HUES64 (cell line): ENCODE results near the gene CSNK1G3.
"Not testable (repeated sequence)": the region's sequence is repeated elsewhere in the genome, so short reads cannot be mapped to it uniquely, and the experiment has no call there.

Experiments used
- H3K27ac ChIP-seq: 2 replicates; pipeline ENCODE4 v1.7.0; 2013; ENCODE audit warnings: low read depth, low read length, inconsistent platforms
- H3K27me3 ChIP-seq: 2 replicates; pipeline ENCODE4 v1.6.1; 2013; ENCODE audit warnings: mild to moderate bottlenecking, low read length; ENCODE audit not compliant: insufficient read depth
- H3K36me3 ChIP-seq: 2 replicates; pipeline ENCODE4 v1.6.1; 2013; ENCODE audit warnings: mild to moderate bottlenecking, low read length; ENCODE audit not compliant: insufficient read depth
- H3K4me1 ChIP-seq: 2 replicates; pipeline ENCODE4 v1.6.1; 2013; ENCODE audit warnings: mild to moderate bottlenecking, low read length, moderate library complexity; ENCODE audit not compliant: insufficient read depth
- H3K4me3 ChIP-seq: 2 replicates; pipeline ENCODE4 v1.5.1; 2013; ENCODE audit warnings: mild to moderate bottlenecking, low read length, moderate library complexity
- H3K9ac ChIP-seq: 2 replicates; pipeline ENCODE4 v1.6.1; 2013; ENCODE audit warnings: mild to moderate bottlenecking, low read depth, low read length
- H3K9me3 ChIP-seq: 2 replicates; pipeline ENCODE4 v1.6.1; 2013; ENCODE audit warnings: low read depth, low read length; ENCODE audit not compliant: insufficient read depth
- WGBS: fragments of 150-250, 120-280 bp; methylation state at CpG from one replicate; pipeline ENCODE4 v1.1.7; 2013; ENCODE audit warnings: missing lambda C conversion rate; 5-methylcytosine and 5-hydroxymethylcytosine counted together

CSNK1G3 gene

DNA sequence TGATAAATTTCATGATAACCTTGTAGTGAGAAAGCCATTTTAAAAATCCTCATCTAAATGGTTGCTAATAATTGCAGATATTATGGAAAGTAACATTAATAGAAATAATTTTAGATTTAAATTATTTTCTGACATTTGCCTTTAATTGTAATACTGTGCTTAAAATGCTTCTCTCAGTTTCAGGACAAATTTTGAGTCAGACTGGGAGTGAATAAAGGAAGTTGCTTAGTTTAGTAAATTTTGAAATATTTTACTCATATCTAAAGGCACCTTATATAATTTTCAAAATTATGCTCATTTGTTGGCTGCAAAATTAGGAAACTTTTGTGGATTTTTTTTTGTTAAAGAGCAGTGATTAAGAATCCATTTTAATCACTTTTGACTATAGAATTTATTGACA, 93.8 kb downstream of the CSNK1G3 start:
- H3K27ac ChIP-seq: no peak overlapping the region
- H3K9ac ChIP-seq: no peak overlapping the region
- H3K9me3 ChIP-seq: no peaks in the 10 kb centered on the region
- H3K4me3 ChIP-seq: no peak overlapping the region
- no peaks in the 10 kb centered on the region for H3K27me3 ChIP-seq
- H3K4me1 ChIP-seq: no peaks in the 10 kb centered on the region
- H3K36me3 ChIP-seq: peaks cover 36% of the 10 kb centered on the region

DNA sequence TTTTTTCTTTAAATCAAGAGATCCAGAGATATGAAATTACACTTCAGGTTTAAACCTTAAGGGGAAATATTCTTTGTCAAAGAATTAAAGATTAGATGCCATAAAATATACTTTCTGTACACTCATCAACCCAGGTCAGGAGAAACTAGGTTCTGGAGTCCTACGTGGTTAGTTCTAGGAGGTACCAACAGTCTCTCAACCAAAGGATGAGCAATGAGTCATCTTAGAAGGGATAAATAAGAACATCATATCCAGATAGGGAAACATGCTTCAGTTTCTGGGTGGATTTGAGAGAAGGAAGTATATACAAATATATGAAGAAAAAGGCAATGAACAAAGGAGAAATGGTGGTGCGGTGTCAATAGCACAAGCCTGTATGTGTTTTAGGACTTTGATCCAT, 98.2 kb downstream of the CSNK1G3 start:
- Histone ChIP-seq H3K27ac (no peak overlapping the region), H3K27me3 (no peaks in the 10 kb centered on the region), H3K36me3 (peaks cover 49% of the 10 kb centered on the region), H3K4me1 (no peaks in the 10 kb centered on the region), H3K9ac (no peak overlapping the region), H3K9me3 (no peaks in the 10 kb centered on the region), H3K4me3 (no peak overlapping the region)
- WGBS: 96% methylated on average over 2 of the region's 2 CpGs

DNA sequence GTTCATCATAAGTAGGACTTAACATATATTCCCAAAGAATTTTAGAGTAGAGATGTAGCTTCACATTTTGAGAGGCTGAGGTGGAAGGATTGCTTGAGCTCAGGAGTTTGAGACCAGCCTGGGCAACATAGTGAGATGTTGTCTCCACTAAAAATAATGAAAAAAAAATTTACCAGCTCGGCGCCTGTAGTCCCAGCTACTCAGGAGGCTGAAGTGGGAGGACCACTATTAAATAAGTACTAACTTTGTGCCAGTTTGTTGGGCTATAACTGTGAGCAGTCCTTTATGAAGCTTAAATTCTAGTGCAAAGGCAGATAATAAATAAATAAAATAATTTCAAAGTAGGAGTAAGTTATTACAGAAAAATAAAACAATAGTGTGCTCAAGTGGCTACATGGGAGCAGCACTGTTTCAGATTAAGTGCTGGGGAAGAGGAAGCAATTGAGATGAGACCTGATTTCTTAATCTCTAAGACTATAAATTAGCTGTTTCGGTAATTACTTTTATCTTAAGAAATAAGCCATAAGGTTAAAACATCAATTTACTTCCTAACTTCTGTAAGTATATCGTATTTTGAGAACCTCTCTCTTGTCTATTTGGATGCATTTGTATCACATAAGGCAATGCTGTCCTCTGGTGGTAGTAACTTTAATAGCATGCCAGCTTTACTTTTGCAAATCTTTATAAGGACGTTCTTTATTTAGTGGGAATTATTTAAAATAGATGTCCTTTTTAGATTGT, 98.9 kb downstream of the CSNK1G3 start:
- peaks cover 51% of the 10 kb centered on the region for H3K36me3 ChIP-seq
- H3K9ac ChIP-seq: no peak overlapping the region
- no peak overlapping the region for H3K27ac ChIP-seq
- no peaks in the 10 kb centered on the region for H3K27me3 ChIP-seq
- WGBS: 85% methylated on average over 4 of the region's 5 CpGs
- no peaks in the 10 kb centered on the region for H3K9me3 ChIP-seq
- no peaks in the 10 kb centered on the region for H3K4me1 ChIP-seq
- no peak overlapping the region for H3K4me3 ChIP-seq

DNA sequence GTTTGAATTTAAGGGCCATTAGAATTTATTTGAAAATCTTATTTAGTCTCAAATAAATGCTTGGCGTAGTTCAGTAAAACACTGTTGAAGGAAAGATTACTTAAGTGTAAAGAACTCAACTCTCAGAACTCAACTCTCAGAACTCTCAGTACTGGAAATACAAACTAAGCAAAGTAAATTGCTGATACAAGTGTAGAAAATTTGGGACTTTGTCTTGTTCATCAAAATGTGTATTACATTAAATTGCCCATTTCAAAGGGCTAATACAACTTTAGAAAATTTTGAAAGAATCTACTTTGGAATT, 99.4 kb downstream of the CSNK1G3 start:
- no peak overlapping the region for H3K27ac ChIP-seq
- H3K9ac ChIP-seq: no peak overlapping the region
- WGBS: no CpG with 5 or more reads among the region's 1 CpG
- no peaks in the 10 kb centered on the region for H3K9me3 ChIP-seq
- no peaks in the 10 kb centered on the region for H3K27me3 ChIP-seq
- no peaks in the 10 kb centered on the region for H3K4me1 ChIP-seq
- peaks cover 46% of the 10 kb centered on the region for H3K36me3 ChIP-seq
- no peak overlapping the region for H3K4me3 ChIP-seq

DNA sequence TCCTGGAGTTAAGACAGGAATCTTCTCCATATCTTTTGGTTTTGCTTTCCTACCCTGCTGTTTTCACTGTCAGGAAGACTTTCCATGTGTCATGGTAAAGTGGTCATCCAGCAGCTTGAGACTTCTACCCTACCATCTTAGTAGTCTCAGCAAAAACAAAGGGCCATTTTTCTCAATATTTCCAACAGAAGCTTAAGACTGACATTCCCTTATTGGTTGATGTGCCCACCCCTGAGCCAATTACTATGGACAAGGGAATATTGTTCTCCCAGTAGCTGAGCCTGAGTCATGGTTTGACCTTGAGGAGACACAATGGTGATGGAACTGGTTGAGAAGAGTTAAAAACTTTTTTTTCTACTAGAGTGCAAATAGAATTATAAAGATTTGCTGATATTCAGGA, 105.6 kb downstream of the CSNK1G3 start:
- Histone ChIP-seq H3K9ac (no peak overlapping the region), H3K9me3 (no peaks in the 10 kb centered on the region), H3K4me1 (no peaks in the 10 kb centered on the region), H3K4me3 (no peak overlapping the region), H3K36me3 (peaks cover 31% of the 10 kb centered on the region), H3K27me3 (no peaks in the 10 kb centered on the region), H3K27ac (no peak overlapping the region)

DNA sequence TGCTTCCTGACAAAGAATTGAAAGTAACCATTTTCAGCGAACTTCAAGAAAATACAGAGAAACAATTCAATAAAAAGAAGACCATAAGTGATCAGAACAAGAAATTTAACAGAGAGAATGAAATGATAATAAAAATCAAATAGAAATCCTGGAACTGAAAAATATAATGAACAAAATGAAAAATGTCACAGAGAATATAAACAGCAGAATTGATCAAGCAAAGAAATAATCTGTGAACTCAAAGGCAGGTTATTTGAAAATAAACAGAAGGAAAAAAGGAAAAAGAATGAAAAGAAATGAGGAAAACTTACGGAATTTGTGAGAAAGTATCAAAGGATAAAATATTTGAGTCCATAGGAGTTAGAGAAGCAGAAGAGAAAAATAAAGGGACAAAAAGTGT, 114.1 kb downstream of the CSNK1G3 start:
- no peak overlapping the region for H3K27ac ChIP-seq
- H3K36me3 ChIP-seq: no peaks in the 10 kb centered on the region
- peaks cover 12% of the 10 kb centered on the region; the same call in 1 of the 2 replicates for H3K9me3 ChIP-seq
- no peaks in the 10 kb centered on the region for H3K4me1 ChIP-seq
- no peak overlapping the region for H3K4me3 ChIP-seq
- no peak overlapping the region for H3K9ac ChIP-seq
- no peaks in the 10 kb centered on the region for H3K27me3 ChIP-seq
- WGBS: 96% methylated on average over 1 of the region's 2 CpGs

DNA sequence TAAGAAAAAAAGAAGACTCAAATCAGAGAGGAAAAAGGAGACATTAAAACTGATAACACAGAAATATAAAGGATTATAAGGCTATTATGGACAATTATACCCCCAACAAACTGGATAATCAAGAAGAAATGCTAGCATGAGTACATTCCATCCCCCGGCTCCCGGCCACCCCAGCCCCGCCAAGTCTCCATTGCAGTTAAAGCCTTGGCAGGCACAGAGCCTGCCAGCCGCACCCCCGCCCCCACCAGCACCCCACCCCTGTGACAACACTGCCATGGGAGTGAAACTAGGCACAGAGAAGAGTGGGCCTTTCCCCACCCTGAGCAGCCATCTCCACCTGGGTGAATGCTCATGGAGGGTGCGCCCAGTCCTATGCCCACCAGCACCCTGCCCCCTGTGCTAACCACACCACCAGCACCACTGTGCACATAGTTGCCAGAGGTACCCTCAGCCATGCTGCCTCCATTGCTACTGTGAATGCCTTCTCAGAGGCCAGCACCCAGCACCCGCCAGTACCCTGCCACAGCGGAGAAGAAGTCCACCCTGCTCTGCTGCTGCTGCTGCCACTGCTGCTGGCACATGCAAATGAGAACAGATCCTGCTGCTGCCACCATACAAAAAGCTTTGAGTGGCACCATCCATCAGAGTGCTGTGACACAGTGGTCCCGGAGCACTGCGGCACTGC, 117.0 kb downstream of the CSNK1G3 start:
- WGBS: 96% methylated on average over 10 of the region's 10 CpGs
- Histone ChIP-seq H3K9me3 (peaks cover 12% of the 10 kb centered on the region; the same call in 1 of the 2 replicates), H3K4me3 (no peak overlapping the region), H3K4me1 (no peaks in the 10 kb centered on the region), H3K27ac (no peak overlapping the region), H3K9ac (no peak overlapping the region), H3K27me3 (no peaks in the 10 kb centered on the region), H3K36me3 (no peaks in the 10 kb centered on the region)

DNA sequence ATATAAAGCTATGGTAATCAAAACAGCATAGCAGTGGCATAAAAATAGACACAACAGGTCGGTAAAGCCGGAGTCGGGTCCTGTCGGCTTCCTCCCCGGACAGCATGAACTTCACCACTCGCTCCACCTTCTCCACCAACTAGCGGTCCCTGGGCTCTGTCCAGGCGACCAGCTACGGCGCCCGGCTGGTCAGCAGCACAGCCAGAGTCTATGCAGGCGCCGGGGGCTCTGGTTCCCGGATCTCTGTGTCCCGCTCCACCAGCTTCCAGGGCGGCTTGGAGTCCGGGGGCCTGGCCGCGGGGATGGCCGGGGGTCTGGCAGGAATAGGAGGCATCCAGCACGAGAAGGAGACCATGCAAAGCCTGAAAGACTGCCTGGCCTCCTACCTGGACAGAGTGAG, 124.0 kb downstream of the CSNK1G3 start:
- H3K4me3 ChIP-seq: no peak overlapping the region
- H3K4me1 ChIP-seq: no peaks in the 10 kb centered on the region
- H3K9me3 ChIP-seq: 0 out of 2 replicates have a peak, but pooled peaks cover 5% of the 10 kb centered on the region
- H3K27ac ChIP-seq: no peak overlapping the region
- 96% methylated on average over 21 of the region's 21 CpGs for WGBS
- H3K36me3 ChIP-seq: no peaks in the 10 kb centered on the region
- no peak overlapping the region for H3K9ac ChIP-seq
- H3K27me3 ChIP-seq: no peaks in the 10 kb centered on the region

DNA sequence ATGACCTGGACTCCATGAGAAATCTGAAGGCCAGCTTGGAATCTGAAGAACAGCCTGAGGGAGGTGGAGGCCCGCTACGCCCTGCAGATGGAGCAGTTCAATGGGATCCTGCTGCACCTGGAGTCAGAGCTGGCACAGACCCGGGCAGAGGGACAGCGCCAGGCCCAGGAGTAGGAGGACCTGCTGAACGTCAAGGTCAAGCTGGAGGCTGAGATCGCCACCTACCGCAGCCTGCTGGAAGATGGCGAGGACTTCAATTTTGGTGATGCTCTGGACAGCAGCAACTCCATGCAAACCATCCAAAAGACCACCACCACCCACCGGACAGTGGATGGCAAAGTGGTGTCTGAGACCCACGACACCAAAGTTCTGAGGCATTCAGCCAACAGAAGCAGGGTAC, 125.1 kb downstream of the CSNK1G3 start:
- H3K4me1 ChIP-seq, H3K9ac ChIP-seq, H3K27ac ChIP-seq, H3K9me3 ChIP-seq, H3K36me3 ChIP-seq, H3K27me3 ChIP-seq, H3K4me3 ChIP-seq: not testable (repeated sequence)
- WGBS: 96% methylated on average over 10 of the region's 10 CpGs

DNA sequence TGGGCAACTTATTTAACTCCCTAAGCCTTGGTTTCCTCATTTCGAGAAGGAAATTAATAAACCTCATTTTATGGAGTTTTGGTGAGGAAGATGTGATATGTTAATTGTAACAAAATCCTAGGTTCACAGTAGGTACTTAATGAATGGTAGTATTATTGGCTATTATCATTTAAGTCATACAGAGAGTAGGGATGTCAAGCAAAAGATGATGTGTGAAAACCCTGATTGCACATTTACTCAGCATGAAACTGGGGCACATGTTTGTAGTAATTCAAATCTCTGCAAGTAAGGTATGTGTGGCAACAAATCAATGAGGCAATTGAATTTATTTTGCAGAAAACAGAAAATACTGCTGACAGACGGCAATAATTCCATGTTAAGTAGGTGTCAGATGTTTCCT, 127.3 kb downstream of the CSNK1G3 start:
- H3K36me3 ChIP-seq: no peaks in the 10 kb centered on the region
- no peak overlapping the region for H3K4me3 ChIP-seq
- no peak overlapping the region for H3K9ac ChIP-seq
- H3K4me1 ChIP-seq: no peaks in the 10 kb centered on the region
- H3K27me3 ChIP-seq: no peaks in the 10 kb centered on the region
- WGBS: 96% methylated on average over 2 of the region's 2 CpGs
- H3K27ac ChIP-seq: no peak overlapping the region
- 0 out of 2 replicates have a peak, but pooled peaks cover 5% of the 10 kb centered on the region for H3K9me3 ChIP-seq

DNA sequence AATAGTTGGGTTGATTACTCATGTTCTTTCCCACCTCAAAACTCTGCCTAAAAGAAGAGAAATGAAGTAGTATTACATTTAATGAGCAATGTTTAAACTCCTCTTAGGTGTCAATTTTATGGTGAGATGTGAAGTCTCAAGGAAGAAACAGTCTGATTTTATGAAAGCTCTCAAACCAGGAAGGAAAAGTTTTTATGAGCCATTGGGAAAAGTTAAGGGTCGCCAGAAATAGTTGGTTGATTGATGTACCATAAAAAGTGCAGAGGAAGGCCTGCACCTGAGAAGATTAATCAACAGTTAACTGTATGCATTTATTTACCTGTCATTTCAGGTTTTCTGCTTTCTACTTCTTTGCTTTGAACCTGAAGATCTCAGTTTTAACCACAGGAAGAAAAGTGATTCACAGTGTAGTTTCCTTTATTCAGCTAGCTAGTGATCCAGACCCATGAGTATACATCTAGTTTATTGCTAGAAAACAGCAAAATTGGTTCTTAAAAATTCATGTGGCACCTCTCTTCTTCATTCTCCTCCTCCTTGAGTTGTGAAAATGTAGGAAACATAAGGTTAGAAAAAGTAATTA, 133.1 kb downstream of the CSNK1G3 start:
- WGBS: 81% methylated on average over 1 of the region's 1 CpG
- Histone ChIP-seq H3K9ac (no peak overlapping the region), H3K27ac (no peak overlapping the region), H3K27me3 (no peaks in the 10 kb centered on the region), H3K4me1 (no peaks in the 10 kb centered on the region), H3K36me3 (no peaks in the 10 kb centered on the region), H3K9me3 (no peaks in the 10 kb centered on the region), H3K4me3 (no peak overlapping the region)
